Mesenchymal stem cell (in vitro differentiated cells and primary cell): ENCODE data around the gene NMNAT1. TPM values are rescaled to one million over a fixed set of nuclear protein-coding genes. Genes with fewer than 3 reads are reported as not detected.

Experiments
- DNase-seq: peaks from one replicate; pipeline ENCODE4 v3.0.0-alpha.2; 2013
- H2AFZ ChIP-seq: one replicate; pipeline ENCODE4 v1.6.1; 2013; ENCODE audit warnings: low read depth, mild to moderate bottlenecking, control low read depth, inconsistent platforms, low read length, moderate library complexity
- H2AK5ac ChIP-seq: 2 replicates; pipeline ENCODE4 v1.6.1; 2013; ENCODE audit warnings: low read length, moderate library complexity, mild to moderate bottlenecking, inconsistent platforms; ENCODE audit not compliant: severe bottlenecking
- H2BK120ac ChIP-seq: one replicate; pipeline ENCODE4 v1.6.1; 2013; ENCODE audit warnings: low read depth, mild to moderate bottlenecking, inconsistent platforms, low read length, moderate library complexity
- H2BK12ac ChIP-seq, 2 experiments: one replicate each; pipeline ENCODE4 v1.6.1; 2013; ENCODE audit warnings: inconsistent platforms in 2 of 2, low read length in 2 of 2, mild to moderate bottlenecking in 2 of 2, moderate library complexity in 2 of 2, control low read depth in 1 of 2
- H2BK15ac ChIP-seq: one replicate; pipeline ENCODE4 v1.6.1; 2013; ENCODE audit warnings: mild to moderate bottlenecking, low read depth, inconsistent platforms; ENCODE audit not compliant: poor library complexity, severe bottlenecking
- H2BK5ac ChIP-seq: 2 replicates; pipeline ENCODE4 v1.6.1; 2013; ENCODE audit warnings: low read depth, mild to moderate bottlenecking, low read length, control low read depth, inconsistent platforms; ENCODE audit not compliant: poor library complexity, severe bottlenecking
- H3K14ac ChIP-seq, 2 experiments: one replicate each; pipeline ENCODE4 v1.6.1; 2013; ENCODE audit warnings: inconsistent platforms in 2 of 2, low read length in 2 of 2, control low read depth in 1 of 2, mild to moderate bottlenecking in 1 of 2, moderate library complexity in 1 of 2
- H3K18ac ChIP-seq, 2 experiments: one replicate each; pipeline ENCODE4 v1.6.1; 2013; ENCODE audit warnings: inconsistent platforms in 2 of 2, low read length in 2 of 2, control low read depth in 1 of 2, low read depth in 1 of 2, mild to moderate bottlenecking in 1 of 2
- H3K23ac ChIP-seq, 2 experiments: one replicate each; pipeline ENCODE4 v1.6.1; 2013; ENCODE audit warnings: inconsistent platforms in 2 of 2, low read length in 2 of 2, mild to moderate bottlenecking in 2 of 2, moderate library complexity in 2 of 2, control low read depth in 1 of 2
- H3K27ac ChIP-seq: 2 replicates; pipeline ENCODE4 v1.5.1; 2013; ENCODE audit warnings: mild to moderate bottlenecking, moderate library complexity, low read length, control low read depth, inconsistent platforms; ENCODE audit not compliant: poor library complexity, severe bottlenecking
- H3K27me3 ChIP-seq, 2 experiments: 2 replicates each; pipeline versions ENCODE4 v1.6.1 to v1.7.0; 2013; ENCODE audit warnings: low read length in 2 of 2, mild to moderate bottlenecking in 2 of 2, moderate library complexity in 2 of 2, control low read depth in 1 of 2, inconsistent platforms in 1 of 2; ENCODE audit not compliant: control insufficient read depth in 1 of 2, insufficient read depth in 1 of 2
- H3K36me3 ChIP-seq, 2 experiments: 2 replicates each; pipeline versions ENCODE4 v1.6.1 to v1.7.0; 2013; ENCODE audit warnings: low read length in 2 of 2, control low read depth in 1 of 2, inconsistent platforms in 1 of 2, low read depth in 1 of 2, mild to moderate bottlenecking in 1 of 2; ENCODE audit not compliant: insufficient read depth in 2 of 2, control insufficient read depth in 1 of 2
- H3K4ac ChIP-seq, 2 experiments: one replicate each; pipeline ENCODE4 v1.6.1; 2013; ENCODE audit warnings: inconsistent platforms in 2 of 2, low read length in 2 of 2, mild to moderate bottlenecking in 2 of 2, moderate library complexity in 2 of 2, control low read depth in 1 of 2, low read depth in 1 of 2
- H3K4me1 ChIP-seq: 2 replicates; pipeline ENCODE4 v1.6.1; 2013; ENCODE audit warnings: low read depth, low read length, control low read depth; ENCODE audit not compliant: control insufficient read depth, insufficient read depth
- H3K4me2 ChIP-seq: 2 replicates; pipeline ENCODE4 v1.6.1; 2013; ENCODE audit warnings: low read length, mild to moderate bottlenecking, inconsistent platforms; ENCODE audit not compliant: poor library complexity, severe bottlenecking
- H3K4me3 ChIP-seq, 2 experiments: 2 replicates each; pipeline versions ENCODE4 v1.5.1 to v1.7.0; 2013; ENCODE audit warnings: low read length in 2 of 2, mild to moderate bottlenecking in 2 of 2, control low read depth in 1 of 2, low read depth in 1 of 2; ENCODE audit not compliant: insufficient read depth in 1 of 2
- H3K79me1 ChIP-seq: replicated peaks from 2 replicates; pipeline ENCODE4 v1.6.1; 2013; ENCODE audit warnings: mild to moderate bottlenecking, control low read depth, low read length, inconsistent platforms; ENCODE audit not compliant: poor library complexity, severe bottlenecking
- H3K9ac ChIP-seq: 2 replicates; pipeline ENCODE4 v1.7.0; 2013; ENCODE audit warnings: mild to moderate bottlenecking, low read length, moderate library complexity
- H3K9me3 ChIP-seq: 2 replicates; pipeline ENCODE4 v1.7.0; 2013; ENCODE audit warnings: mild to moderate bottlenecking, low read length; ENCODE audit not compliant: control insufficient read depth
- H4K8ac ChIP-seq: one replicate; pipeline ENCODE4 v1.6.1; 2013; ENCODE audit warnings: inconsistent platforms, mild to moderate bottlenecking, low read length, moderate library complexity
- H4K91ac ChIP-seq: one replicate; pipeline ENCODE4 v1.6.1; 2013; ENCODE audit warnings: mild to moderate bottlenecking, low read length, inconsistent platforms
- WGBS: methylation state at CpG from one replicate; pipeline ENCODE4 v1.1.7; 2013; ENCODE audit warnings: mixed read lengths; 5-methylcytosine and 5-hydroxymethylcytosine counted together
- polyA plus RNA-seq, 2 experiments: library from polyadenylated mRNA; stranded (reverse); fragments of 200-250 nt; gene quantifications; one replicate each; pipeline ENCODE4 v1.2.3, GENCODE V29; 2013

The NMNAT1 gene
- 8.4 TPM for polyA plus RNA-seq (2013, experiment 1 of 2)
- 8.5 TPM for polyA plus RNA-seq (2013, experiment 2 of 2)

- Histone ChIP-seq H2AFZ (peak within 1 kb of the TSS; percentile 72), H2BK120ac (peak within 1 kb of the TSS; percentile 85), H3K4ac (peak within 1 kb of the TSS; percentile 47 to 64), H3K27ac (peak within 1 kb of the TSS; percentile 88), H3K27me3 (no peaks in the 10 kb centered on the region), H4K91ac (peak within 1 kb of the TSS; percentile 56), H3K4me2 (peak within 1 kb of the TSS; percentile 96), H3K4me3 (peak within 1 kb of the TSS; percentile 67 to 99), H3K4me1 (peaks cover 6% of the 10 kb centered on the region), H4K8ac (peak within 1 kb of the TSS; percentile 54), H2AK5ac (peak within 1 kb of the TSS; percentile 8), H3K79me1 (peaks cover 18% of the 10 kb centered on the region), H3K9me3 (no peaks in the 10 kb centered on the region), H2BK15ac (peak within 1 kb of the TSS; percentile 100), H3K36me3 (peaks cover 4 to 25% of the 10 kb centered on the region in 2 experiments), H2BK5ac (peak within 1 kb of the TSS; percentile 67), H3K23ac (no peak within 1 kb of the TSS), H2BK12ac (no peak within 1 kb of the TSS), H3K9ac (peak within 1 kb of the TSS; percentile 99), H3K14ac (no peak within 1 kb of the TSS), H3K18ac (peak within 1 kb of the TSS; percentile 70 to 88)
- under 1% methylated on average over 52 of the region's 53 CpGs for WGBS
- peak; percentile 96 for DNase-seq
Measured at GRCh38 chr1:9942939-9943788, at the start of gene NMNAT1, which contains the start of gene LZIC. NMNAT1 (plus strand) TSS chr1:9943475; CDS start chr1:9972074, 28,599 bp downstream. LZIC (minus strand) TSS chr1:9943391; CDS start chr1:9936619, 6,772 bp downstream.

DNA sequence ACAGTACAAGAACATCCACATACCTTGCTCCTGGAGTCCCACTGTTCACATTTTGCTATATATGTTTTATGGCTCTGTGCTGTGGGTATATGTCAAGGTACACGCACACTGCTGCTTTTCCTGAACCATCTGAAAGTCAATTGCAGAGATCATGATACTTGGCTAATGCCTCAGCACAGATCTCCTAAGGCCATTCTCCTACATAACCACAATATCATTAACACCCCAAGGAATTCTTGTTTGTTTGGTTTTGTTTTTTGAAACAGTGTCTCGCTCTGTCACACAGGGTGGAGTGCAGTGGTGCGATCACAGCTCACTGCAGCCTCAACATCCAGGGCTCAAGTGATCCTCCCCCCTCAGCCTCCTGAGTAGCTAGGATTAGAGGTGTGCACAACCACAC is 49.2 kb upstream of the NMNAT1 start:
- Histone ChIP-seq H2BK120ac (no peak overlapping the region), H3K4me3 (peak overlapping the region in 1 of 2 experiments; percentile 63), H2BK15ac (no peak overlapping the region), H2BK5ac (no peak overlapping the region), H3K9me3 (no peaks in the 10 kb centered on the region), H2BK12ac (no peak overlapping the region), H3K4me2 (no peak overlapping the region), H3K18ac (peak overlapping the region in 1 of 2 experiments; percentile 28), H3K27ac (no peak overlapping the region), H4K91ac (no peak overlapping the region), H4K8ac (no peak overlapping the region), H3K14ac (no peak overlapping the region), H3K79me1 (peaks cover 6% of the 10 kb centered on the region), H3K9ac (peak overlapping the region; percentile 75), H2AK5ac (no peak overlapping the region), H3K4ac (no peak overlapping the region), H2AFZ (no peak overlapping the region), H3K23ac (no peak overlapping the region), H3K4me1 (peaks cover 26% of the 10 kb centered on the region), H3K36me3 (peaks cover 0 to 2% of the 10 kb centered on the region in 2 experiments), H3K27me3 (no peaks in the 10 kb centered on the region)
- 85% methylated on average over 2 of the region's 3 CpGs for WGBS
- DNase-seq, result no peak

DNA sequence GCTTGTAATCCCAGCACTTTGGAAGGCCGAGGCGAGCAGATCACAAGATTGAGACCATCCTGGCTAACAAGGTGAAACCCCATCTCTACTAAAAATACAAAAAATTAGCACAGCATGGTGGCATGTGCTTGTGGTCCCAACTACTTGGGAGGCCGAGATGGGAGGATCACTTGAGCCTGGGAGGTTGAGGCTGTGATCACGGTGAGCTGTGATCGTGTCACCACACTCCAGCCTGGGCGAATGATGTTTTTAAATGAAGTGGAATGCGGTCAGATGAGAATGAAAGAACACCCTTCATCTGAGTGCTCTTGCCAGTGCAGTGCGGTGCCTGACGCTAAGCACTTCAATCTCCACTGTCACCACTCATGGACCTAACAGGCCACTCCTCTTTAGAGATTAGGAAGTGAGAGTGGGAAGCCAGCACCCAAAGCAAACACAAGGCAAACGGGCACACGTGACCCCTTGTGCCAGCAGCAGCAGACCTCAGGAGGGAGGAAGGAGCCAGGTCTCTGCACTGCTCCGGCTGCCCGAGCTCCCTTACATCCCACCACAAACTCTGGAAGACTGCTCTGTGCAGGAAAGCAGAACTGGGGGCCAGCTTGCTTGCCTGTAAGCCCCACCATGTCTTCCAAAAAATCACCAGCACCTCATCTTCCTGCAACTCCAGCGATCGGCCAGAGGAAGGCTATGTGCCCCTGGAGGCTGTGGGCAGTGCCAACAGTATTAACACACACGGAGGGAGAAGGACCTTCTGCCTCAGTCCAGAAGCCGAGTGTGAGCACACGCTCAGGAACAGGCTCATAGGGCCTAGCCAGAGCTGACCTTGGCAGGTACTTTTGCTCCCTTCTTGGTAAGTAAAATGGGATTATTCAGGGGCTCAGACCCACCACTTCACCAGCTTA is 42.9 kb upstream of the NMNAT1 start:
- Histone ChIP-seq H3K18ac (no peak overlapping the region), H3K4me2 (no peak overlapping the region), H3K23ac (no peak overlapping the region), H4K8ac (no peak overlapping the region), H3K27me3 (no peaks in the 10 kb centered on the region), H3K4me1 (peaks cover 18% of the 10 kb centered on the region), H2AK5ac (no peak overlapping the region), H2BK120ac (no peak overlapping the region), H2BK15ac (no peak overlapping the region), H2BK12ac (peak overlapping the region; percentile 4 to 11), H3K4ac (no peak overlapping the region), H3K9ac (no peak overlapping the region), H2BK5ac (no peak overlapping the region), H3K4me3 (no peak overlapping the region), H2AFZ (no peak overlapping the region), H3K9me3 (no peaks in the 10 kb centered on the region), H3K36me3 (peaks cover 0 to 9% of the 10 kb centered on the region in 2 experiments), H4K91ac (no peak overlapping the region), H3K14ac (peak overlapping the region in 1 of 2 experiments; percentile 4), H3K27ac (no peak overlapping the region), H3K79me1 (peaks cover 30% of the 10 kb centered on the region)
- no peak for DNase-seq
- 90% methylated on average over 17 of the region's 18 CpGs for WGBS
